ENCODE data around the gene PARD3. TPM values are rescaled to one million over a fixed set of nuclear protein-coding genes. Genes with fewer than 3 reads are reported as not detected.

The PARD3 gene
- total and polyA plus RNA-seq, 10 of the 15 experiments (the other 5 are each of a cell fraction or from before 2014, with no cell fraction given): 2.6 to 43.1 (median 13.9) TPM

GRCh38 chr10:34396663-34397062 lies 418.4 kb downstream of the PARD3 start:
- no peak overlapping the region for H3K4me2 ChIP-seq (ENCODE audit: control insufficient read depth, insufficient read depth)
- ATAC-seq (no peak), DNase-seq (ENCODE audit: low read depth, low spot score) (no peak), FAIRE-seq (no peak)
- H3K27me3 ChIP-seq (replicated peaks in 1 of 2; ENCODE audit: control insufficient read depth in 2 of 2, insufficient read depth in 2 of 2, low read length in 1 of 2): no peaks in the 10 kb centered on the region
- ChIA-PET CTCF (interaction anchor here (0.5 to 1.7 kb wide), 4 partner anchors 11 to 203 kb away, joined by 3 to 4 read pairs (median 3); no protein-coding TSS in a partner anchor), RAD21 (ENCODE audit: unreplicated experiment) (no interaction called here), POLR2A (no interaction called here), SMC1A (ENCODE audit: uncharacterized antibody, unreplicated experiment) (interaction anchor here (0.6 to 2.1 kb wide), 6 partner anchors 9 to 208 kb away, joined by 3 to 6 read pairs (median 3); no protein-coding TSS in a partner anchor)
- no peaks in the 10 kb centered on the region for H3K36me3 ChIP-seq (ENCODE audit: control insufficient read depth in 2 of 2, insufficient read depth in 2 of 2, low read length in 1 of 2)
- no peak overlapping the region for H3K27ac ChIP-seq (ENCODE audit: control insufficient read depth, insufficient read depth)
- no peaks in the 10 kb centered on the region for H3K9me3 ChIP-seq (replicated peaks; ENCODE audit: control insufficient read depth, insufficient read depth, low read length)
- no TSS peak for BruUV-seq (replicated peaks)
- no peak overlapping the region for H3K9ac ChIP-seq (ENCODE audit: control insufficient read depth, insufficient read depth, low read length)
- no peak overlapping the region for H2AFZ ChIP-seq (ENCODE audit: control insufficient read depth, low read depth, low read length)
- H4K20me1 ChIP-seq (ENCODE audit: control insufficient read depth, insufficient read depth): no peaks in the 10 kb centered on the region
- intact Hi-C loops (cut with micrococcal nuclease; ENCODE audit: unreplicated experiment) (no loop called here), in situ Hi-C loops (cut with MboI) (no loop called here)
- TF ChIP-seq CHD4 (IDR thresholded peaks at IDR 0.05): no peak
- TF ChIP-seq KAT2A (conservative IDR thresholded peaks at IDR 0.05; ENCODE audit: control insufficient read depth, low read depth, low read length): no peak
- no peak for TF ChIP-seq YBX1 (IDR thresholded peaks at IDR 0.05)
- no peak for TF ChIP-seq CBX3 (IDR thresholded peaks at IDR 0.05; ENCODE audit: borderline replicate concordance, low read depth)
- TF ChIP-seq EED (IDR thresholded peaks at IDR 0.05; ENCODE audit: low read depth): no peak
- TF ChIP-seq MAX (IDR thresholded peaks at IDR 0.05; ENCODE audit: low read depth, low read length): no peak
- TF ChIP-seq TCF12 (IDR thresholded peaks at IDR 0.05; ENCODE audit: low read depth, low read length): no peak
- no peak for TF ChIP-seq SUPT20H (IDR thresholded peaks at IDR 0.05; ENCODE audit: borderline replicate concordance, control insufficient read depth, low read depth, low read length)
- no peak for TF ChIP-seq TCF3 (IDR thresholded peaks at IDR 0.05; ENCODE audit: borderline replicate concordance, insufficient read depth, low read depth, low read length)
- no peak for TF ChIP-seq EP300 (IDR thresholded peaks at IDR 0.05; ENCODE audit: borderline replicate concordance in 1 of 2, control insufficient read depth in 1 of 2, low read depth in 2 of 2, low read length in 2 of 2)
- no peak for TF ChIP-seq ZNF622 (IDR thresholded peaks at IDR 0.05)
- 88% methylated on average over 2 of the region's 2 CpGs for WGBS (ENCODE audit: insufficient coverage, insufficient replicate concordance, low lambda C conversion rate, missing lambda C conversion rate)
- no peak overlapping the region for H3K4me3 ChIP-seq
- H3K4me1 ChIP-seq (ENCODE audit: control insufficient read depth, insufficient read depth, low read length): no peaks in the 10 kb centered on the region
- H3K79me2 ChIP-seq (ENCODE audit: control insufficient read depth, insufficient read depth, low read length): no peaks in the 10 kb centered on the region

Data from GM12878 (cell line).